HEK293 (cell line): ENCODE results near the gene TRIM72.

ENCODE experiments used
- CTCF ChIA-PET: fragments of 350-600 bp; formaldehyde crosslinking; extraction: SDS; loops from one replicate; lab custom pipeline; 2021; ENCODE audit warnings: antibody characterized with exemption; lab: Yijun Ruan, JAX
- POLR2A ChIA-PET: fragments of 300-600 bp; formaldehyde crosslinking; extraction: SDS; loops from one replicate; lab custom pipeline; 2020; ENCODE audit warnings: antibody characterized with exemption, inconsistent platforms; lab: Yijun Ruan, JAX
- H3K27ac ChIP-seq: fragments of 200-500 bp; sonication (Bioruptor generic); 2 replicates; pipeline ENCODE4 v1.5.1; 2014; ENCODE audit warnings: low read depth, low read length, control low read depth, inconsistent platforms; ENCODE audit errors: extremely low read depth
- H3K36me3 ChIP-seq, 2 experiments: fragments of 200-500 bp in 1 of 2; sonication (Bioruptor generic) in 1 of 2; 1 replicate in 1 of 2; 2 replicates in 1 of 2; pipeline ENCODE4 v1.5.1; 2014 to 2017; ENCODE audit warnings: inconsistent platforms in 2 of 2, low read length in 2 of 2; ENCODE audit not compliant: control insufficient read depth in 2 of 2, insufficient read depth in 1 of 2
- H3K4me1 ChIP-seq: fragments of 200-500 bp; sonication (Bioruptor generic); 2 replicates; pipeline ENCODE4 v1.5.1; 2014; ENCODE audit warnings: mild to moderate bottlenecking, low read length, inconsistent platforms; ENCODE audit not compliant: control insufficient read depth, insufficient read depth
- H3K4me3 ChIP-seq: 2 replicates; pipeline ENCODE4 v1.5.1; 2011; ENCODE audit warnings: low read depth, mild to moderate bottlenecking, control low read depth, low read length, moderate library complexity
- H3K9me3 ChIP-seq: fragments of 200-500 bp; sonication (Bioruptor generic); 2 replicates; pipeline ENCODE4 v1.5.1; 2014; ENCODE audit warnings: low read depth, low read length, inconsistent platforms; ENCODE audit not compliant: control insufficient read depth, insufficient read depth
- EGR2 ChIP-seq: fragments of 450-650 bp; formaldehyde crosslinking; IDR thresholded peaks from 2 replicates; pipeline ENCODE4 v1.5.1; 2016; ENCODE audit warnings: low read depth, missing biosample characterization, missing genetic modification characterization
- ZNF146 ChIP-seq: fragments of 450-650 bp; formaldehyde crosslinking; IDR thresholded peaks from 2 replicates; pipeline ENCODE4 v1.5.1; 2016; ENCODE audit warnings: missing biosample characterization, missing genetic modification characterization
- ZNF184 ChIP-seq: fragments of 450-650 bp; IDR thresholded peaks from 2 replicates; pipeline ENCODE4 v1.5.1; 2018; ENCODE audit warnings: missing biosample characterization, mild to moderate bottlenecking, missing genetic modification characterization
- ZNF354C ChIP-seq: fragments of 450-650 bp; formaldehyde crosslinking; IDR thresholded peaks from 2 replicates; pipeline ENCODE4 v1.5.1; 2016; ENCODE audit warnings: missing biosample characterization, missing genetic modification characterization, low read depth, borderline replicate concordance
- ZNF501 ChIP-seq: fragments of 450-650 bp; formaldehyde crosslinking; IDR thresholded peaks from 2 replicates; pipeline ENCODE4 v1.5.1; 2016; ENCODE audit warnings: missing biosample characterization, missing genetic modification characterization
- ZNF785 ChIP-seq: fragments of 450-650 bp; formaldehyde crosslinking; IDR thresholded peaks from 2 replicates; pipeline ENCODE4 v1.5.1; 2016; ENCODE audit warnings: missing biosample characterization, missing genetic modification characterization
- ZNF792 ChIP-seq: fragments of 450-650 bp; formaldehyde crosslinking; IDR thresholded peaks from 2 replicates; pipeline ENCODE4 v1.5.1; 2016; ENCODE audit warnings: missing biosample characterization, missing genetic modification characterization
- TF ChIP-seq, protein P1 (sequence below): fragments of 450-650 bp; formaldehyde crosslinking; IDR thresholded peaks from 2 replicates; pipeline ENCODE4 v1.5.1; 2016; ENCODE audit warnings: missing biosample characterization, missing genetic modification characterization
- TF ChIP-seq, protein P2 (sequence below): fragments of 450-650 bp; formaldehyde crosslinking; IDR thresholded peaks from 2 replicates; pipeline ENCODE4 v1.5.1; 2016; ENCODE audit warnings: missing biosample characterization, missing genetic modification characterization
- TF ChIP-seq, protein P3 (sequence below): fragments of 450-650 bp; formaldehyde crosslinking; IDR thresholded peaks from 2 replicates; pipeline ENCODE4 v1.5.1; 2016; ENCODE audit warnings: missing biosample characterization, missing genetic modification characterization

TRIM72 gene

DNA sequence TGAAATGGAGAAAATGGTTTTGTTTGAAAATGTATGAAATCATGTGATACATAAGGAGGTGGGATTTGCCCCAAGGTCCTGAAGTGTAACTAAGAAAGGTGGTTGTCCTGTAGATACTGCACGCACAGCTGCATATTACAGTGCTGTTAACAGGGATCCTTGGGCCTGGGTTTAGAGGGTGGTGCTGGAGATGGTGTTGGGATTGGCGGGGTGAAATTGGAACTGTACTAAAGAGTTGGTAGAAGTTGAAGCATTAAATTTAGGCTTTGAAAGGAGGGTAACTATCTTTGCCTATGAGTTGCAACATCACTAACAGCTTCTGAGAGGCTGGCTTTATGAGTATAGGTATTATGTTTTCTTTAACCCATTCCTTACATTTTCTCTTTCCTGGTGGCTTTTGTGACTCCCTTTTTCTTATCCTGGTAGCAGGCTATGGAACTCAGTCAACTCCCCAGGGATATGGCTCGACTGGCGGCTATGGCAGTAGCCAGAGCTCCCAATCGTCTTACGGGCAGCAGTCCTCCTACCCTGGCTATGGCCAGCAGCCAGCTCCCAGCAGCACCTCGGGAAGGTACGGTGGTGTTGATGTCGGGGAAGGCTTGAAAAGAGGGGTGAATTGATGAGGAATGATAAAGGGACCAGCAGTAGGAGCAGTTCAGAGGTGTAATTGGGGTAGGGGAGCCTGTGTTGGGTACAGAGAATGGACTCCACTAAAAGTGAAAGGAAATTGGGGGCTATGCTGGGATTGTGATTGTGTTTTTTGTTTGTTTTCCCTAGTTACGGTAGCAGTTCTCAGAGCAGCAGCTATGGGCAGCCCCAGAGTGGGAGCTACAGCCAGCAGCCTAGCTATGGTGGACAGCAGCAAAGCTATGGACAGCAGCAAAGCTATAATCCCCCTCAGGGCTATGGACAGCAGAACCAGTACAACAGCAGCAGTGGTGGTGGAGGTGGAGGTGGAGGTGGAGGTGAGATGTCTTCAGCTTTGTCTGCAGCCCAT is 30.2 kb upstream of the TRIM72 start:
- ChIA-PET CTCF (interaction anchor here (0.6 to 0.9 kb wide), 2 partner anchors 186 to 230 kb away, joined by 3 read pairs; no protein-coding TSS in a partner anchor), POLR2A (interaction anchor here (0.6 to 2.3 kb wide), 7 partner anchors 10 to 459 kb away, joined by 3 to 7 read pairs (median 4); partner anchors contain the start of gene KAT8)
- Histone ChIP-seq H3K4me3 (no peak overlapping the region), H3K9me3 (no peaks in the 10 kb centered on the region), H3K36me3 (peaks cover 52 to 79% of the 10 kb centered on the region in 2 experiments), H3K27ac (no peak overlapping the region), H3K4me1 (no peaks in the 10 kb centered on the region)
- TF ChIP-seq ZNF146 (tag by site-specific recombination) (peak; percentile 22; the same call in 1 of the 2 replicates), ZNF792 (tag by site-specific recombination) (no peak)
- TF ChIP-seq, protein P1, sequence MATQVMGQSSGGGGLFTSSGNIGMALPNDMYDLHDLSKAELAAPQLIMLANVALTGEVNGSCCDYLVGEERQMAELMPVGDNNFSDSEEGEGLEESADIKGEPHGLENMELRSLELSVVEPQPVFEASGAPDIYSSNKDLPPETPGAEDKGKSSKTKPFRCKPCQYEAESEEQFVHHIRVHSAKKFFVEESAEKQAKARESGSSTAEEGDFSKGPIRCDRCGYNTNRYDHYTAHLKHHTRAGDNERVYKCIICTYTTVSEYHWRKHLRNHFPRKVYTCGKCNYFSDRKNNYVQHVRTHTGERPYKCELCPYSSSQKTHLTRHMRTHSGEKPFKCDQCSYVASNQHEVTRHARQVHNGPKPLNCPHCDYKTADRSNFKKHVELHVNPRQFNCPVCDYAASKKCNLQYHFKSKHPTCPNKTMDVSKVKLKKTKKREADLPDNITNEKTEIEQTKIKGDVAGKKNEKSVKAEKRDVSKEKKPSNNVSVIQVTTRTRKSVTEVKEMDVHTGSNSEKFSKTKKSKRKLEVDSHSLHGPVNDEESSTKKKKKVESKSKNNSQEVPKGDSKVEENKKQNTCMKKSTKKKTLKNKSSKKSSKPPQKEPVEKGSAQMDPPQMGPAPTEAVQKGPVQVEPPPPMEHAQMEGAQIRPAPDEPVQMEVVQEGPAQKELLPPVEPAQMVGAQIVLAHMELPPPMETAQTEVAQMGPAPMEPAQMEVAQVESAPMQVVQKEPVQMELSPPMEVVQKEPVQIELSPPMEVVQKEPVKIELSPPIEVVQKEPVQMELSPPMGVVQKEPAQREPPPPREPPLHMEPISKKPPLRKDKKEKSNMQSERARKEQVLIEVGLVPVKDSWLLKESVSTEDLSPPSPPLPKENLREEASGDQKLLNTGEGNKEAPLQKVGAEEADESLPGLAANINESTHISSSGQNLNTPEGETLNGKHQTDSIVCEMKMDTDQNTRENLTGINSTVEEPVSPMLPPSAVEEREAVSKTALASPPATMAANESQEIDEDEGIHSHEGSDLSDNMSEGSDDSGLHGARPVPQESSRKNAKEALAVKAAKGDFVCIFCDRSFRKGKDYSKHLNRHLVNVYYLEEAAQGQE (tag by site-specific recombination), result peak; percentile 73

DNA sequence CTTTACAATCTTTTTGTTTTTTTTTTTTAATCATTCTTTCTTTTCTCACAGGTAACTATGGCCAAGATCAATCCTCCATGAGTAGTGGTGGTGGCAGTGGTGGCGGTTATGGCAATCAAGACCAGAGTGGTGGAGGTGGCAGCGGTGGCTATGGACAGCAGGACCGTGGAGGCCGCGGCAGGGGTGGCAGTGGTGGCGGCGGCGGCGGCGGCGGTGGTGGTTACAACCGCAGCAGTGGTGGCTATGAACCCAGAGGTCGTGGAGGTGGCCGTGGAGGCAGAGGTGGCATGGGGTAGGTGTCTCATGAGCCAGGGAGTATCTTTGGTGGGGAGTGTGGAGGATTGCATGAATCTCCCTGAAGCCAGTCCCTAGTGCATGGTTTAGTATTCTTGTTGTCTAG is 29.0 kb upstream of the TRIM72 start:
- Histone ChIP-seq H3K9me3 (no peaks in the 10 kb centered on the region), H3K4me3 (no peak overlapping the region), H3K36me3 (peaks cover 64 to 91% of the 10 kb centered on the region in 2 experiments), H3K4me1 (no peaks in the 10 kb centered on the region), H3K27ac (no peak overlapping the region)
- TF ChIP-seq, protein P2, sequence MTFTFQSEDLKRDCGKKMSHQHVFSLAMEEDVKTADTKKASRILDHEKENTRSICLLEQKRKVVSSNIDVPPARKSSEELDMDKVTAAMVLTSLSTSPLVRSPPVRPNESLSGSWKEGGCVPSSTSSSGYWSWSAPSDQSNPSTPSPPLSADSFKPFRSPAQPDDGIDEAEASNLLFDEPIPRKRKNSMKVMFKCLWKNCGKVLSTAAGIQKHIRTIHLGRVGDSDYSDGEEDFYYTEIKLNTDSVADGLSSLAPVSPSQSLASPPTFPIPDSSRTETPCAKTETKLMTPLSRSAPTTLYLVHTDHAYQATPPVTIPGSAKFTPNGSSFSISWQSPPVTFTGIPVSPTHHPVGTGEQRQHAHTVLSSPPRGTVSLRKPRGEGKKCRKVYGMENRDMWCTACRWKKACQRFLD (tag by site-specific recombination), result no peak
- peak; percentile 67; the same call in 1 of the 2 replicates for TF ChIP-seq EGR2 (tag by site-specific recombination)
- ChIA-PET POLR2A (interaction anchor here (2.2 kb wide), 1 partner anchor 43 kb away, joined by 6 read pairs; no protein-coding TSS in a partner anchor), CTCF (interaction anchor here (0.6 to 1.3 kb wide), 2 partner anchors 201 to 258 kb away, joined by 3 to 4 read pairs; partner anchors contain the start of gene ZNF843)

DNA sequence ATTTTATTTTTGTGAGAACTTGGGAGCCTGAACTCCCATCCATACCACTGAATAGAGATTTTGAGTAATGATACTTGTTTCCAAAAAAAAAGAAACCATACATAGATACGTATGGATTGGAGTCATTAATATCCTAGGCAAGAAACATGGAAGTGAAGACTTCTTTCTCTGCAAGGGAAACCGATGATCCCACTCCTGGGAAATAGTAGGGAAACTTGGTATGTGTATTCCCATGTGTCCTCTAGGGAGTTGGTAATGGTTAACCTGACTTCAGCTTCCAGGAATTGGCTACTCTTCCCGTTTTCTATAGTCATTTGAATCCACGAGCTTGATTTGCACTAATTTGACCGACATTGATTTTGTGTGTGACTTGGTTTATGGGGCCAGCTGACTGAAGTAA is 28.6 kb upstream of the TRIM72 start:
- no peaks in the 10 kb centered on the region for H3K4me1 ChIP-seq
- CTCF ChIA-PET, result interaction anchor here (0.6 to 1.3 kb wide), 2 partner anchors 258 to 528 kb away, joined by 3 to 4 read pairs; partner anchors contain the start of gene ZNF843
- H3K9me3 ChIP-seq, result no peaks in the 10 kb centered on the region
- TF ChIP-seq, protein P3, sequence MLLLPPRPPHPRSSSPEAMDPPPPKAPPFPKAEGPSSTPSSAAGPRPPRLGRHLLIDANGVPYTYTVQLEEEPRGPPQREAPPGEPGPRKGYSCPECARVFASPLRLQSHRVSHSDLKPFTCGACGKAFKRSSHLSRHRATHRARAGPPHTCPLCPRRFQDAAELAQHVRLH (tag by site-specific recombination), result no peak
- TF ChIP-seq ZNF501 (tag by site-specific recombination) (no peak), ZNF785 (no peak), ZNF354C (tag by site-specific recombination) (no peak), ZNF184 (no peak)
- peaks cover 68 to 96% of the 10 kb centered on the region in 2 experiments for H3K36me3 ChIP-seq
- no peak overlapping the region for H3K27ac ChIP-seq
- no peak overlapping the region for H3K4me3 ChIP-seq
- POLR2A ChIA-PET, result interaction anchor here (2.2 kb wide), 1 partner anchor 43 kb away, joined by 6 read pairs; no protein-coding TSS in a partner anchor
